SK-N-SH (cell line): ENCODE data around the gene CCDC141. TPM values are rescaled to one million over a fixed set of nuclear protein-coding genes. Genes with fewer than 3 reads are reported as not detected.

Source experiments
- CTCF ChIA-PET: fragments of 300-600, 350-600 bp; formaldehyde crosslinking; extraction: SDS; loops from one replicate; lab custom pipeline; 2021; lab: Yijun Ruan, JAX
- POLR2A ChIA-PET: fragments of 350-600 bp; sonication (Branson Sonifier 250); formaldehyde crosslinking; extraction: SDS; loops from one replicate; lab custom pipeline; 2020; ENCODE audit warnings: antibody characterized with exemption, inconsistent platforms; lab: Yijun Ruan, JAX
- DNase-seq: peaks from one replicate; pipeline ENCODE4 v3.0.0; 2012
- H2AFZ ChIP-seq: fragments of 200-600 bp; sonication (generic); 2 replicates; pipeline ENCODE4 v1.8.1; 2016; ENCODE audit warnings: antibody characterized with exemption, mild to moderate bottlenecking, low read depth
- H3F3A ChIP-seq: fragments of 200-600 bp; sonication (generic); replicated peaks from 2 replicates; pipeline ENCODE3; 2016; ENCODE audit warnings: antibody characterized with exemption, mild to moderate bottlenecking; ENCODE audit not compliant: insufficient read depth
- H3K27ac ChIP-seq, 2 experiments: fragments of 200-500 bp in 1 of 2; fragments of 200-600 bp in 1 of 2; sonication (Bioruptor generic) in 1 of 2; sonication (generic), shearing (Covaris generic) in 1 of 2; 2 replicates each; pipeline versions ENCODE4 v1.5.1 to v1.6.1; 2014 to 2016; ENCODE audit warnings: low read depth in 2 of 2, inconsistent platforms in 1 of 2, low read length in 1 of 2, mild to moderate bottlenecking in 1 of 2, mixed read lengths in 1 of 2
- H3K27me3 ChIP-seq: fragments of 200-600 bp; sonication (generic), shearing (Covaris generic); 2 replicates; pipeline ENCODE4 v1.6.1; 2016; ENCODE audit warnings: mixed run types; ENCODE audit not compliant: insufficient read depth
- H3K36me3 ChIP-seq, 2 experiments: fragments of 200-500 bp in 1 of 2; fragments of 200-600 bp in 1 of 2; sonication (Bioruptor generic) in 1 of 2; sonication (generic) in 1 of 2; replicated peaks in 1 of 2; 2 replicates each; pipeline versions ENCODE3 to v1.5.1; 2014 to 2016; ENCODE audit warnings: low read length in 1 of 2, mild to moderate bottlenecking in 1 of 2; ENCODE audit not compliant: insufficient read depth in 2 of 2, control insufficient read depth in 1 of 2
- H3K4me1 ChIP-seq, 2 experiments: fragments of 200-500 bp in 1 of 2; fragments of 200-600 bp in 1 of 2; sonication (Bioruptor generic) in 1 of 2; sonication (generic), shearing (Covaris generic) in 1 of 2; 2 replicates each; pipeline versions ENCODE4 v1.5.1 to v1.6.1; 2014 to 2016; ENCODE audit warnings: low read depth in 1 of 2, low read length in 1 of 2, mixed run types in 1 of 2; ENCODE audit not compliant: insufficient read depth in 2 of 2, control insufficient read depth in 1 of 2
- H3K4me2 ChIP-seq: fragments of 200-600 bp; sonication (generic), shearing (Covaris generic); 2 replicates; pipeline ENCODE4 v1.6.1; 2017; ENCODE audit warnings: mixed run types
- H3K4me3 ChIP-seq, 2 experiments: fragments of 200-500 bp in 1 of 2; fragments of 200-600 bp in 1 of 2; sonication (Bioruptor generic) in 1 of 2; sonication (generic), shearing (Covaris generic) in 1 of 2; 2 replicates each; pipeline versions ENCODE4 v1.5.1 to v1.8.1; 2014 to 2016; ENCODE audit warnings: low read depth in 2 of 2, inconsistent platforms in 1 of 2, low read length in 1 of 2, mild to moderate bottlenecking in 1 of 2, mixed read lengths in 1 of 2, moderate library complexity in 1 of 2
- H3K79me2 ChIP-seq: fragments of 200-600 bp; sonication (generic); 2 replicates; pipeline ENCODE4 v1.8.1; 2017; ENCODE audit warnings: mild to moderate bottlenecking; ENCODE audit not compliant: insufficient read depth
- H3K9ac ChIP-seq: fragments of 200-600 bp; sonication (generic); 2 replicates; pipeline ENCODE4 v1.6.1; 2017; ENCODE audit warnings: mixed run types
- H3K9me2 ChIP-seq: fragments of 200-600 bp; sonication (generic); 2 replicates; pipeline ENCODE4 v1.6.1; 2017; ENCODE audit warnings: mixed run types
- H3K9me3 ChIP-seq: fragments of 200-600 bp; sonication (generic); 2 replicates; pipeline ENCODE4 v1.6.1; 2017; ENCODE audit warnings: mixed run types, mild to moderate bottlenecking, moderate library complexity
- H4K20me1 ChIP-seq: fragments of 200-600 bp; sonication (generic); 2 replicates; pipeline ENCODE4 v1.6.1; 2017; ENCODE audit warnings: mild to moderate bottlenecking, mixed run types; ENCODE audit not compliant: insufficient read depth
- ELF1 ChIP-seq: IDR thresholded peaks from 2 replicates; pipeline ENCODE4 v1.4.0; 2012
- FOXJ3 ChIP-seq: sonication (generic); formaldehyde crosslinking; IDR thresholded peaks from 2 replicates; pipeline ENCODE4 v1.5.1; 2020; ENCODE audit warnings: mild to moderate bottlenecking, missing genetic modification reagents
- FOXM1 ChIP-seq: IDR thresholded peaks from 2 replicates; pipeline ENCODE4 v1.4.0; 2012; ENCODE audit warnings: low read depth, mild to moderate bottlenecking
- GATA2 ChIP-seq: sonication (generic); formaldehyde crosslinking; IDR thresholded peaks from 2 replicates; pipeline ENCODE4 v1.5.0; 2020; ENCODE audit warnings: mild to moderate bottlenecking, missing genetic modification reagents
- MEF2A ChIP-seq: IDR thresholded peaks from 2 replicates; pipeline ENCODE4 v1.4.0; 2012; ENCODE audit warnings: low read depth, borderline replicate concordance
- NRF1 ChIP-seq: IDR thresholded peaks from 2 replicates; pipeline ENCODE4 v1.6.1; 2012; ENCODE audit warnings: low read depth, mild to moderate bottlenecking, low read length
- POLR2AphosphoS5 ChIP-seq: IDR thresholded peaks from 2 replicates; pipeline ENCODE4 v1.6.1; 2012; ENCODE audit warnings: low read depth, low read length
- RCOR1 ChIP-seq: fragments of 150-350 bp; IDR thresholded peaks from 2 replicates; pipeline ENCODE4 v1.6.1; 2017; ENCODE audit warnings: antibody characterized with exemption, low read length
- RXRA ChIP-seq: IDR thresholded peaks from 2 replicates; pipeline ENCODE4 v1.4.0; 2012; ENCODE audit warnings: low read depth, mild to moderate bottlenecking, borderline replicate concordance
- SIN3A ChIP-seq: IDR thresholded peaks from 2 replicates; pipeline ENCODE4 v1.6.1; 2012; ENCODE audit warnings: low read depth, mild to moderate bottlenecking, low read length, moderate library complexity, borderline replicate concordance
- TAF1 ChIP-seq: IDR thresholded peaks from 2 replicates; pipeline ENCODE4 v1.6.1; 2012; ENCODE audit warnings: low read depth, mild to moderate bottlenecking, low read length, moderate library complexity, borderline replicate concordance
- WGBS: methylation state at CpG from one replicate; pipeline ENCODE4 v1.1.6; 2017; ENCODE audit warnings: low lambda C conversion rate; 5-methylcytosine and 5-hydroxymethylcytosine counted together
- polyA plus RNA-seq, 3 experiments: library from polyadenylated mRNA; depleted of rRNA; stranded (reverse); fragments of >200 nt; gene quantifications; 2 replicates each; pipeline ENCODE4 v1.2.3, GENCODE V29; 2012
- TF ChIP-seq, protein P1 (sequence below): IDR thresholded peaks from 2 replicates; pipeline ENCODE4 v1.6.1; 2012; ENCODE audit warnings: mild to moderate bottlenecking, low read depth, low read length, moderate library complexity
- TF ChIP-seq, protein P2 (sequence below): fragments of 150-350 bp; IDR thresholded peaks from 2 replicates; pipeline ENCODE4 v1.6.1; 2017; ENCODE audit warnings: antibody characterized with exemption, low read length, low read depth, borderline replicate concordance

The CCDC141 gene
- polyA plus RNA-seq, 1 of the 3 experiments (the other 2 are of a cell fraction) = 0.02 TPM

DNA sequence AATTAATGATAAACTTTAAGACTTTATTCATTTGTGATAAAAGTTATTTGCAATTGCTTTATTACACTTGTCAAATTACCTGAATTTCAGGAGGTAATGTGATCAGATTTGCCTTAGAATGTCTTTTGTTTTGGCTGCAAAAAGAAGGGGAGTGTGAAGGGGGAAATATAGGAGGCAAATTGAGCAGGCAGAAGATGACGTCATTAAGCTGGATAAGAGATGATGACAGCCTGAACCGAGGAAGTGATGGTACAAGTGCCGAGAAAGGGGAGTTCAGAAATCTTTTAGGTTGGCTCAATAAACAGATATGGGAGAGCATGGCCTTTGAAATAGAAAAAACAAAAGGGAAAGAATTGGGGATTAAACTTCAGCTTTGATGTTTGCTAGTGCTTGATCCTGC is 169.7 kb downstream of the CCDC141 start:
- H3F3A ChIP-seq = peaks cover 7% of the 10 kb centered on the region
- CTCF ChIA-PET = interaction anchor here (0.8 to 1.8 kb wide), 3 partner anchors 11 to 33 kb away, joined by 3 to 8 read pairs (median 3); no protein-coding TSS in a partner anchor
- no peak overlapping the region for H3K27ac ChIP-seq
- POLR2A ChIA-PET = no interaction called here
- no peak overlapping the region for H2AFZ ChIP-seq
- no peaks in the 10 kb centered on the region for H3K79me2 ChIP-seq
- no peaks in the 10 kb centered on the region for H4K20me1 ChIP-seq
- H3K9me3 ChIP-seq = no peaks in the 10 kb centered on the region
- no peak overlapping the region for H3K4me3 ChIP-seq
- no peak overlapping the region for H3K9ac ChIP-seq
- H3K4me1 ChIP-seq = peaks cover 0 to 3% of the 10 kb centered on the region in 2 experiments; a peak in 2 of 4 replicates
- TF ChIP-seq, protein P1, sequence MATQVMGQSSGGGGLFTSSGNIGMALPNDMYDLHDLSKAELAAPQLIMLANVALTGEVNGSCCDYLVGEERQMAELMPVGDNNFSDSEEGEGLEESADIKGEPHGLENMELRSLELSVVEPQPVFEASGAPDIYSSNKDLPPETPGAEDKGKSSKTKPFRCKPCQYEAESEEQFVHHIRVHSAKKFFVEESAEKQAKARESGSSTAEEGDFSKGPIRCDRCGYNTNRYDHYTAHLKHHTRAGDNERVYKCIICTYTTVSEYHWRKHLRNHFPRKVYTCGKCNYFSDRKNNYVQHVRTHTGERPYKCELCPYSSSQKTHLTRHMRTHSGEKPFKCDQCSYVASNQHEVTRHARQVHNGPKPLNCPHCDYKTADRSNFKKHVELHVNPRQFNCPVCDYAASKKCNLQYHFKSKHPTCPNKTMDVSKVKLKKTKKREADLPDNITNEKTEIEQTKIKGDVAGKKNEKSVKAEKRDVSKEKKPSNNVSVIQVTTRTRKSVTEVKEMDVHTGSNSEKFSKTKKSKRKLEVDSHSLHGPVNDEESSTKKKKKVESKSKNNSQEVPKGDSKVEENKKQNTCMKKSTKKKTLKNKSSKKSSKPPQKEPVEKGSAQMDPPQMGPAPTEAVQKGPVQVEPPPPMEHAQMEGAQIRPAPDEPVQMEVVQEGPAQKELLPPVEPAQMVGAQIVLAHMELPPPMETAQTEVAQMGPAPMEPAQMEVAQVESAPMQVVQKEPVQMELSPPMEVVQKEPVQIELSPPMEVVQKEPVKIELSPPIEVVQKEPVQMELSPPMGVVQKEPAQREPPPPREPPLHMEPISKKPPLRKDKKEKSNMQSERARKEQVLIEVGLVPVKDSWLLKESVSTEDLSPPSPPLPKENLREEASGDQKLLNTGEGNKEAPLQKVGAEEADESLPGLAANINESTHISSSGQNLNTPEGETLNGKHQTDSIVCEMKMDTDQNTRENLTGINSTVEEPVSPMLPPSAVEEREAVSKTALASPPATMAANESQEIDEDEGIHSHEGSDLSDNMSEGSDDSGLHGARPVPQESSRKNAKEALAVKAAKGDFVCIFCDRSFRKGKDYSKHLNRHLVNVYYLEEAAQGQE = no peak
- TF ChIP-seq, protein P2, sequence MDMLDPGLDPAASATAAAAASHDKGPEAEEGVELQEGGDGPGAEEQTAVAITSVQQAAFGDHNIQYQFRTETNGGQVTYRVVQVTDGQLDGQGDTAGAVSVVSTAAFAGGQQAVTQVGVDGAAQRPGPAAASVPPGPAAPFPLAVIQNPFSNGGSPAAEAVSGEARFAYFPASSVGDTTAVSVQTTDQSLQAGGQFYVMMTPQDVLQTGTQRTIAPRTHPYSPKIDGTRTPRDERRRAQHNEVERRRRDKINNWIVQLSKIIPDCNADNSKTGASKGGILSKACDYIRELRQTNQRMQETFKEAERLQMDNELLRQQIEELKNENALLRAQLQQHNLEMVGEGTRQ = no peak
- TF ChIP-seq ELF1 = no peak
- no peak for TF ChIP-seq FOXM1
- TF ChIP-seq GATA2 (CRISPR knock-in tag) = no peak
- TF ChIP-seq RCOR1 = no peak
- no peaks in the 10 kb centered on the region for H3K9me2 ChIP-seq
- H3K27me3 ChIP-seq = no peaks in the 10 kb centered on the region
- no peaks in the 10 kb centered on the region for H3K36me3 ChIP-seq
- WGBS = 86% methylated on average over 3 of the region's 3 CpGs
- no peak for DNase-seq
- no peak overlapping the region for H3K4me2 ChIP-seq

DNA sequence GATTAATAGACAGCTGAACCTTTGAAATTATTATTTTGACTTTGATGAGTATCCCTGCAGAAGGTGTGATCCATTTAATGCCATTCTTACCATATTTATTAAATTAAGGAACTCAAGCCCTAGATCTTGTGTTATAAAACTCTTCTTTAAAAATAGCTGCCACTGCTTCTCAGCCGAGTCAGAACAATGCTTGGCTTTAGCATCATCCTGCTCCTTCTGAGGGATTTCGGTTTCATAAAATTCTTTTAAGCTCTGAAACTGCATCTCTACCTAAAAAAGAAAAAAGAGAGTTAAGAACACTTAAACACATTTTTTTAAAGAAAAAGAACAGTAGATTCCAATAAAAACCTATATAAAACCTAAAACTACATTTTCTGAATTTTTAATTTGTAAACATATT is 172.1 kb downstream of the CCDC141 start:
- Histone ChIP-seq H3K9me2 (no peaks in the 10 kb centered on the region), H3K4me3 (no peak overlapping the region), H3K9ac (no peak overlapping the region), H3K4me2 (no peak overlapping the region), H3K79me2 (no peaks in the 10 kb centered on the region), H3K27ac (no peak overlapping the region), H2AFZ (0 out of 2 replicates have a peak overlapping the region, but pooled peaks have one; percentile 33), H4K20me1 (no peaks in the 10 kb centered on the region), H3F3A (peaks cover 3% of the 10 kb centered on the region), H3K9me3 (no peaks in the 10 kb centered on the region), H3K27me3 (no peaks in the 10 kb centered on the region), H3K36me3 (no peaks in the 10 kb centered on the region), H3K4me1 (peaks cover 2 to 9% of the 10 kb centered on the region in 2 experiments; a peak in 3 of 4 replicates)
- no peak for DNase-seq
- POLR2A ChIA-PET = no interaction called here
- CTCF ChIA-PET = interaction anchor here (0.7 to 1.3 kb wide), 4 partner anchors 14 to 116 kb away, joined by 3 read pairs; no protein-coding TSS in a partner anchor
- WGBS = 86% methylated on average over 2 of the region's 2 CpGs
- TF ChIP-seq RXRA (no peak), FOXJ3 (no peak), POLR2AphosphoS5 (no peak), RCOR1 (no peak), NRF1 (no peak), TAF1 (no peak), MEF2A (no peak), SIN3A (no peak)
